Panc1 (cell line): ENCODE data around the gene RASSF7. TPM values are rescaled to one million over a fixed set of nuclear protein-coding genes. Genes with fewer than 3 reads are reported as not detected.
A peak's percentile ranks its signal among the peaks of the same experiment; 100 is the strongest.

ENCODE experiments used
- ATAC-seq: fragments of 200-7000 bp; cut with Tn5 transposase; 2 replicates; pipeline ENCODE4 v1.9.1; 2020; ENCODE audit warnings: mild to moderate bottlenecking, moderate library complexity
- BruUV-seq: library from RNA; stranded (reverse); fragments of 400-500 nt; replicated peaks from 2 replicates; lab custom pipeline; 2021; lab: Mats Ljungman, UMichigan
- CTCF ChIA-PET: fragments of 300-600 bp; sonication (Branson Sonifier 250); formaldehyde crosslinking; loops from one replicate; lab custom pipeline; 2022; ENCODE audit warnings: antibody characterized with exemption; lab: Charles Lee
- POLR2A ChIA-PET: fragments of 300-600 bp; sonication (Branson Sonifier 250); formaldehyde crosslinking; loops from one replicate; lab custom pipeline; 2022; ENCODE audit warnings: antibody characterized with exemption; lab: Charles Lee
- DNase-seq: peaks from one replicate; pipeline ENCODE4 v3.0.0-alpha.2; 2010; ENCODE audit warnings: low read depth, low spot score
- H3K27ac ChIP-seq: 2 replicates; pipeline ENCODE4 v1.5.1; 2011; ENCODE audit warnings: mild to moderate bottlenecking, low read length, inconsistent platforms
- H3K27me3 ChIP-seq: fragments of 200-500 bp; sonication (Bioruptor generic); 2 replicates; pipeline ENCODE4 v1.6.0; 2014; ENCODE audit warnings: low read length, inconsistent platforms; ENCODE audit not compliant: control insufficient read depth, insufficient read depth
- H3K36me3 ChIP-seq: fragments of 200-500 bp; sonication (Bioruptor generic); 2 replicates; pipeline ENCODE4 v1.5.1; 2014; ENCODE audit warnings: inconsistent platforms, mild to moderate bottlenecking, low read length, moderate library complexity; ENCODE audit not compliant: control insufficient read depth, insufficient read depth
- H3K4me1 ChIP-seq: 2 replicates; pipeline ENCODE4 v1.5.1; 2011; ENCODE audit warnings: inconsistent platforms, mild to moderate bottlenecking, low read length, moderate library complexity; ENCODE audit not compliant: control insufficient read depth, insufficient read depth
- H3K4me3 ChIP-seq, 2 experiments: 2 replicates each; pipeline ENCODE4 v1.5.1; 2011 to 2012; ENCODE audit warnings: low read depth in 2 of 2, low read length in 2 of 2, mild to moderate bottlenecking in 2 of 2, inconsistent platforms in 1 of 2, moderate library complexity in 1 of 2
- H3K9me3 ChIP-seq: fragments of 200-500 bp; sonication (Bioruptor generic); 2 replicates; pipeline ENCODE4 v1.5.1; 2014; ENCODE audit warnings: low read depth, mild to moderate bottlenecking, inconsistent platforms, low read length, moderate library complexity; ENCODE audit not compliant: control insufficient read depth, insufficient read depth
- CTCF ChIP-seq: fragments of 450-650 bp; IDR thresholded peaks from 2 replicates; pipeline ENCODE4 v1.5.1; 2017; ENCODE audit warnings: mild to moderate bottlenecking
- POLR2AphosphoS5 ChIP-seq: IDR thresholded peaks from 2 replicates; pipeline ENCODE4 v1.6.1; 2012; ENCODE audit warnings: mild to moderate bottlenecking, low read depth, low read length, moderate library complexity
- REST ChIP-seq, 2 experiments: IDR thresholded peaks; 2 replicates each; pipeline ENCODE4 v1.6.1; 2011 to 2012; ENCODE audit warnings: low read depth in 2 of 2, control low read depth in 1 of 2, low read length in 1 of 2, mild to moderate bottlenecking in 1 of 2, moderate library complexity in 1 of 2; ENCODE audit not compliant: insufficient read depth in 1 of 2
- SIN3A ChIP-seq: IDR thresholded peaks from 2 replicates; pipeline ENCODE4 v1.6.1; 2012; ENCODE audit warnings: low read depth, mild to moderate bottlenecking, low read length, moderate library complexity, borderline replicate concordance; ENCODE audit not compliant: insufficient read depth
- TCF7L2 ChIP-seq: IDR thresholded peaks from 2 replicates; pipeline ENCODE4 v1.6.1; 2011; ENCODE audit warnings: mild to moderate bottlenecking, low read depth, low read length, inconsistent platforms
- in situ Hi-C: cut with HindIII; loops from 2 replicates; pipeline ENCODE4 v1.10.0; 2016; ENCODE audit warnings: low sequenced_read_pairs, low pct_unique_long_range_greater_than_20kb
- intact Hi-C: fragments of 100-400 bp; cut with micrococcal nuclease; formaldehyde crosslinking; loops from one replicate; pipeline ENCODE4 v1.10.0; 2022; ENCODE audit not compliant: unreplicated experiment
- total RNA-seq: library from RNA; stranded (reverse); gene quantifications from one replicate; pipeline ENCODE4 v1.2.1, GENCODE V29; 2021; ENCODE audit not compliant: unreplicated experiment

The RASSF7 gene
- total RNA-seq, 1 experiment from 2014 or later: 81.8 TPM

- Histone ChIP-seq H3K27ac (no peak overlapping the region), H3K4me1 (peaks cover 17% of the 10 kb centered on the region), H3K9me3 (no peaks in the 10 kb centered on the region), H3K36me3 (no peaks in the 10 kb centered on the region), H3K27me3 (no peaks in the 10 kb centered on the region), H3K4me3 (no peak overlapping the region)
- ChIA-PET CTCF (interaction anchor here (0.5 kb wide), 1 partner anchor 11 kb away, joined by 3 read pairs; no protein-coding TSS in a partner anchor), POLR2A (no interaction called here)
- BruUV-seq: no TSS peak
- ATAC-seq: no peak
- intact Hi-C loops (loop anchor here (10.0 kb wide), 1 partner anchor 173 kb away; no protein-coding TSS in a partner anchor), in situ Hi-C loops (no loop called here)
- DNase-seq: no peak
- TF ChIP-seq CTCF: no peak
Measured at GRCh38 chr11:551596-551995, 9.2 kb upstream of the RASSF7 start.

- DNase-seq: no peak
- no peak for TF ChIP-seq CTCF
- no peak for TF ChIP-seq REST (IDR thresholded peaks at IDR 0.05; ENCODE audit: insufficient read depth in 1 of 2, low read depth in 2 of 2, low read length in 1 of 2)
- TF ChIP-seq TCF7L2: no peak
- TF ChIP-seq SIN3A: no peak
- 0 out of 2 replicates have a peak, but pooled peaks have one; percentile 28 for TF ChIP-seq POLR2AphosphoS5
- BruUV-seq: no TSS peak
- intact Hi-C loops (loop anchor here (10.0 kb wide), 1 partner anchor 171 kb away; no protein-coding TSS in a partner anchor), in situ Hi-C loops (no loop called here)
- Histone ChIP-seq H3K4me3 (no peak overlapping the region), H3K9me3 (no peaks in the 10 kb centered on the region), H3K4me1 (peaks cover 17% of the 10 kb centered on the region), H3K27me3 (no peaks in the 10 kb centered on the region), H3K27ac (no peak overlapping the region), H3K36me3 (no peaks in the 10 kb centered on the region)
- ChIA-PET CTCF (interaction anchor here (1.3 kb wide), 1 partner anchor 153 kb away, joined by 4 read pairs; no protein-coding TSS in a partner anchor), POLR2A (interaction anchor here (0.7 kb wide), 1 partner anchor 9 kb away, joined by 3 read pairs; no protein-coding TSS in a partner anchor)
- no peak for ATAC-seq
Measured at GRCh38 chr11:553083-553987, 7.4 kb upstream of the RASSF7 start.
